NOMO-1 treated with DMSO at 0.1 percent for 48 hours (cell line): ENCODE measurements around the gene WLS.
"Not testable (repeated sequence)": the region's sequence is repeated elsewhere in the genome, so short reads cannot be mapped to it uniquely, and the experiment has no call there.

ENCODE experiments used
- DNase-seq: peaks from one replicate; lab custom pipeline; 2025; ENCODE audit not compliant: unreplicated experiment; lab: John Stamatoyannopoulos, UW

The WLS gene

DNA sequence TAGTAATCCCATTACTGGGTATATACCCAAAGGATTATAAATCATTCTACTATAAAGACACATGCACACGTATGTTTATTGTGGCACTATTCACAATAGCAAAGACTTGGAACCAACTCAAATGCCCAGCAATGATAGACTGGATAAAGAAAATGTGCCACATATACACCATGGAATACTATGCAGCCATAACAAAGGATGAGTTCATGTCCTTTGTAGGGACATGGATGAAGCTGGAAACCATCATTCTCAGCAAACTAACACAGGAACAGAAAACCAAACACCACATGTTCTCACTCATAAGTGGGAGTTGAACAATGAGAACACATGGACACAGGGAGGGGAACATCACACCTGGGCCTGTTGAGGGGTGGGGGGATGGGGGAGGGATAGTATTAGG, 60.5 kb downstream of the WLS start:
- not testable (repeated sequence) for DNase-seq

DNA sequence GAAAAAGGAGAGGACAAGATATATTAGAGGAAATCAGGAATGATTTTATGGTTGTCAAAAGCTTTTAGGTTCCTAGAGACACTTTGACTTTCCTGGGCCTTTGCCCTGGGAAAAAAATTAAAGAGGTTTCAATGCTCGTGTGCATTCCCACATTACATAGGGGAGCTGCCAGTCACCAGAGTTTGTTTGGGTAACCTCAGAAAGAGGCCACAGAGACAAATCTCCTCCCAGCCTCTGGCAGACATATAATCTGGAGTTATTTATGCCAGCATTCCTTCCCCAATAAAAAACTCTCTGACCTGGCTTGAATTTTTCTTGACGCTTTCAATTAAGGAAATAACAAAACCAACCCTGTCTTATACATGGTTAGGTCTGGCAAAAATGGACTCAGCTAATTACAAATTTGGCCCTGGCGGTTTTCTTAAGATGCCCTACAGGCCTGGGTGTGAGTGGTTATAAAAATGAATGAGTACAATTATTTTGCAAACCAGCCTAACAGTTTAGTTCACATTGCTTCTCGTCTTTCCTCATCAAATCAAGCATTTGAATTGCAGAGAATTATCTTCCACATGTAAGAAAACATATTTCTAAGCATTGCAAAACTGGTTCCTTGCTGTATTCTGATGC, 63.7 kb downstream of the WLS start:
- no peak for DNase-seq

DNA sequence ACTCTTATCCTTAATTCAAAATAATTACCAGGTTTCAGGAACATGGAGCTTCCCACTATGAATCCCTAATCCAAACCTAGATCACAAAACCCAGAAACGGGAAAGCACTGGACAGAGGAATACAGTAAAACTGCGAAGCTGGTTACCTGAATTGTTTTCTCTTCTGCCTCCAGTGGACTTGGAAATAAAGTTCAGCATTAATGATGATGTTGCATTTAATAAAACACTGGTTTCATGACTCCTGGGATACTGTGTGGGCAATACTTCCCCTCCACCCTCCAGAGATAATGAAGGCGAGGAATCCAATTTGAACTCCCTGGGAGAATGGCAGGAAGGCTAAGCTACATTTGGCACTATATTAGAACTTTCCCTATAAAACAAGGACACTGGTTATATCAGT, 65.1 kb downstream of the WLS start:
- DNase-seq: no peak

DNA sequence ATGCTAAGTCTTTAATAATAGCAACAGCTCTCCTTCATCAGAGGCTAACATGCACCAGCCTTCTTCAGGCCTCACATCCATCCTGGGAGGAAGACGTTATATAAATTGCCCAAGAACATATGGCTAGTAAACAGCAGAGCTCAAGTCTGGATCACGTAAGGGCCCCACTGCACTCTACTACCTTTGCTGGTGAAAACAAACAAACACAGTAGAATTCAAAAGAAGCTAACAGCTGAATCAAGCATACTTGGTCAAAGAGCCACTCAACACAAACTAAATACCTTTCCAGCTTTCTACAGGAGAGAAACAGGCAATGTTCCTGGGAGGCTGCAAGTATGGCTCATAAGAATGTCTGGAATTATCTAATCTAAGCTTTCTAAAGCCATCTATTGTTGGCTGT, 66.0 kb downstream of the WLS start:
- no peak for DNase-seq

DNA sequence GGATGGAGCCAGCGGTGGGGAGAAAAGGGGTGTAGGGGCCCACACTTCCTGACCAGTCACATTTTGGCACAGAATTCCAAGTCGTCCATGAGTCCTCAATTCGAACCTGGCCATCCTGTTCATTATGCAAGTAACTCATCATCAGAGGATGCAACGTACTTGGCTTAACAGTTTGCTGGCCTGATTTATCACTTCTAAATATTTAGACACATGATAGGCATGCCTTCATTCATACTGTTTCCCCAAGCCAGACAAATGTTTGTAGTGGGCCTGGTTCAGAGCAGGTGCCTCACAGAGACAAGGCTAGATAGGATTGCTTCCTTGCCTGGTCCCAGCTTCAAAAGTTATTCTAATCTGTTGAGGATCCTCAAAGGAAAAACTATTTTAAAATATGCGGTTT, 66.7 kb downstream of the WLS start:
- DNase-seq: no peak

DNA sequence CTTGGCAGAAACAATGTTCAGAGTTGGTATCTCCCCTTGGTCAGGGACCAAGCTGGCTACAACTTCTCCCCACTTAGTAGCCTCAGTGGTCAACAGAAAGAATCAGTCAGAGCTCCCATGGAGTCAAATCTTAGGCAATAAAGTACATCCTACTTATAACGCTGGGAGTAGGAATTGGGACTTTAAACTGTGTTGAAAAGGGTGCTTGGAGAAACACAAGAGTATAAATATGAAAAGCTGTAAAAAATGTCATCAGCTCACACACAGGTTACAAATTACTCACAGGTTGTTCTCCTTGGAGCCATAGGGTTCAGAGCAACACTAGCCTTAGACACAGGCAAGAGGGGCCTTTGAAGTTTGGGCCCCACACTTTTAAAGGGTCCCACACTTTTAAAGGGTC, 67.4 kb downstream of the WLS start:
- no peak for DNase-seq

DNA sequence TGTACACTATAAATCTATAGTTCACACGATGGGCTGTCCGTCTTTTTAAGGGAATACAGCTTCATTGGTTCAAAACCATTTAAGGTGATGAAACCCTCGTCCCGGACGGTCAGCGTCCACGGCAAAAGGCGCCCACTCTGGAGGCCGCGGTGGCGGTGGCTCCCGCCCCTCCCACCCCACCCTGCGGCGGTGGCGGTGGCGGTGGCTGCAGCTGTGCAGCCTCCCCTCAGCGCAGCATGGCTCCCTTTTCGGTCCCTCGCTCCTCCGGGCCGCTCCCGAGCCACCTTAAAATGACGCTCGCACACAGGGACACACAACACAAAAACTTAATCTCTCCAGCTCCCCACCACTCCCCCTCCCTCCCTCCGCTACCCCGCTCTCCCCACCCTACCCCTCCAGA, 69.1 kb downstream of the WLS start:
- no peak for DNase-seq

DNA sequence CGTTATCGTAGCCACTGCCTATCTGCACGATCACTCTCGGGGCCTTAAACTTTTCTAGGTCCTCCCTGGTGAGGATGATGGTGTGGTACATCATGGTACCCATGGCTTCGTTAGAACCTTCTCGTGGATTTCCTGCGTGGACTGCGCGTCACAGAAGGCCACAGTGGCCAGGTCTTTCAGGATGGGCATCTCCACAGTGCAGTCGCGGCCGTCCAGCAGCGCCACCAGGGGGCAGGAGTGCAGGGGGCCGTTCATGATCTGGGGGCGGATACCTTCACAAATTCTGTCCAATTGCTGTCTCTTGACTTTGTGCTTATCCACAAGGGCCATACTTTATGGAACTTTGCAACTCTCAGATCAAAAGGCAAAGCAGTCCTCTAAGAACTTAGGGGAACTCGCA, 69.6 kb downstream of the WLS start:
- DNase-seq: no peak

DNA sequence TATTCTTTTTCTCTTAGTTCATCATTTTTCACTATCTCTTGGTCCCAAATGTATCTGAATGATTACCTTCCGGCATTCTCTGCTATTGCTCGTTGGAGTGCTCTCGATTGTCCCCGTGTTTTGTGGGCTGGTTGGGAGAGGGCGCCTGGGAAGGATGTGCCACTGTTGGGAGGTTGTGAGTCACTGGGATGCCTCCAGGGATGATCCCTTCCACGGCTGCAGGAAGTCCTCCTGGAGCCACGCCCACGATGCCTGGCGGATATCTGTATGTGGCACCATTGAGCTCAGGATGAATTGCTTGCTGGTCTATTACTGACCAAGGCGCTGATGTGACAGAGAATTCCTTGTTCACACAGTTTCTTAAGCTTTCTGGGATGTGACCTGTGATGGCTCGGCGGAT, 70.7 kb downstream of the WLS start:
- not testable (repeated sequence) for DNase-seq

DNA sequence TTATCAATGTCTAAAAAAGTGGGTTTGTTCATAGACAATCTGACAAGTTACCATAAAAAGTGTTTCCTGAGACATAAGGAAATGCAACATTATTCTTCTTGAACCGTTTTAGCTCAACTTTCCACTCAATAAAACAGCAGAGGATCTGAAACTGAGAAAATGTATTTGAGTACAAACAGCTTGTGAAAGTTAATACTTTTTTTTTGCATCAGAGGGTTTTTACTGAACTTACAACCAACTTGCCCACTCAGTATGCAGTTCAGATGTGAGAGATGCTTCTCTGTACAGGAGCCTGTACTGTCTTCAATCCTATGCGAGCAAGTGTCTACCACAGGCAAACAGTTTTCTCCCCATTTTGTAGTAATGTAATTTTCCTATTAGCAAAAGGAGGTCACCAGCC, 71.4 kb downstream of the WLS start:
- not testable (repeated sequence) for DNase-seq

DNA sequence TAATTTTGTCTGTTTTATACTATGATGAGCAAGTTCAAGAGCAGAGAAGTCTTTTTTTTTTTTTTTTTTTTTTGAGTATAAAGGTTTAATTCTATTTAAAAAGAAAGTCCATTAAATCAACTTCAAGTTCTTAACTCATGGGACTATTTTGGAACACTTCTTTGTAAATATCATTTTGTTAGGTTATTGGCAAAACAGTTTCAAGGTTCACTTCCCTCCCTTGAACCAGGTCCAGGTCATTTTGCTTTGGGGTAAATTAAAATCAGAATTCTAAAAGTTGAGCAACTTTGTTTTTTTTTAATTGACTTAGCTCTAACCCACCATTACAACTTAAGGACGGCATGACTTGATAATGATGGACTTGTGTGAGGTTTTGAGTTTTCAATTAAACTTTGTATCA, 72.3 kb downstream of the WLS start:
- no peak for DNase-seq

DNA sequence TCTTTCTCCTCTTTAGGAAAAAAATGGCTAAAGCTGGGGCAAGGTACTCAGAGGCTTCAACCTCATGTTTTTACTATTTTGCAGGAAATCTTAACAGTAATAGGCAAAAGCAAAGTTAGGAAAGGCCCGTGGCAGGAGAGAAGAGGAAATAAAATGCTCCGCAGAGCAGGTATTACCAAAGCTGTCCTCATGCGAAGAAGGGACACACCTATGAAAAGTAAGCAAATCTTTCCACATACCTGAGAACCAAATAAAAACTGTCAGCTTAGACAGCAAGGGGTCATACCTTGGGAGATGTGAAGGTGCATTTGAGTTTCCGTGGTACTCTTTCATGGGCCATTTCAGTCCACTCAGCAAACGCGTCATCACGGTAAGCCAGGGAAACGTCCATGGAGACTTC, 73.5 kb downstream of the WLS start:
- DNase-seq: no peak

DNA sequence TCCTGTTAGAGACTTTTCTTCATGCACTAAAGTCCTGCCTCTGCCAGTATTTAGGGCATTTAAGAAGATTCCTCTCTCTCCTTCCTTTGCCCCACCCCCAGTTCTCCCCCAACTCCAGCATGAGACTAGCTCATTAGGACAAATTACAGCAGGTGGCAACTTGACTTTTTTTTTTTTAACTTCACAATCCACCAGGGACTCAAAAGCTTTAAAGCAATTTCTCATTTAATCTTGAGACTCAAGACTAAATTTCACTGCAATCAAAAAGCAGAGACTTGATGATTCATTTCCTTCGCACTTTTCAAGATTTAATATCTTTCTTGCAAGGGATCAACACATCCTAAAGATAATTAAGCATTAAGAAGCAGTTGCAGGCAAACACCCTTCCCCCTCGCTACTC, 74.9 kb downstream of the WLS start:
- no peak for DNase-seq

DNA sequence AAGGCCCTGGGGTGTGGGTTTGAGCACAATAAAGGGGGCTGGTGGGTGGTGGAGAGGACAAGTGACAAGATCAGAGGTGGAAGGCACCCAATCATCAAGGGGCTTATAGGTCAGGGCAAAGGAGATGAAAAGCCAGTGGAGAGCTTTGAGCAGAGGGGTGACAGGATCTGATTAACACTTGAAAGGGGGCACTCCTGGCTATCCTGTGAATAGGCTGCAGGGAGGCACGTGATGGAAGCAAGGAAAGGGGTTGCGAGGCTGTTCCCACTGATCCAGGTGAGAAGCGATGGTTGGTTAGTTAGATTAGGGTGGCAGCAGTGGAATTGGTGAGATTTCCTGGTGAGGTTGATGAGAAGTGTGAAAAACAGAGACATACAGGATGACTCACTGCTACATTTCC, 80.6 kb downstream of the WLS start:
- no peak for DNase-seq

DNA sequence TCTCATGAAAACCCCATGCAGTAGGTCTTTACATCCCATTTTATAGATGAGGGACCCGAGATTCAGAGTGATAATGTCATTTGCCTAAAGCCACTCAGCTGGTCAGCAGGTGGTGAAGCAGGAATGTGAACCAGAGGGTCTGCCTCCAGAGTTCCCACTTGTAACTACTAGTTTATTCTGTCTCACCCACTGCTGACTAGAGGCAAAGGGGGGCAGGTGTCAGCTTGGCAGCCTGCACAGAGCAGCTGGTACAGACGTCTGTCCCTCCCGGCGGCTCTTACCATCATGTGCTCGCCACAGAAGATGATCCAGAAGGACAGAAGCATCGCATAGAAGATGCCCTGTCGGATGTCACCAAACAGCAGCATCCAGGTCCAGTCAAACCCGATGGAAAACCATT, 82.4 kb downstream of the WLS start:
- no peak for DNase-seq

DNA sequence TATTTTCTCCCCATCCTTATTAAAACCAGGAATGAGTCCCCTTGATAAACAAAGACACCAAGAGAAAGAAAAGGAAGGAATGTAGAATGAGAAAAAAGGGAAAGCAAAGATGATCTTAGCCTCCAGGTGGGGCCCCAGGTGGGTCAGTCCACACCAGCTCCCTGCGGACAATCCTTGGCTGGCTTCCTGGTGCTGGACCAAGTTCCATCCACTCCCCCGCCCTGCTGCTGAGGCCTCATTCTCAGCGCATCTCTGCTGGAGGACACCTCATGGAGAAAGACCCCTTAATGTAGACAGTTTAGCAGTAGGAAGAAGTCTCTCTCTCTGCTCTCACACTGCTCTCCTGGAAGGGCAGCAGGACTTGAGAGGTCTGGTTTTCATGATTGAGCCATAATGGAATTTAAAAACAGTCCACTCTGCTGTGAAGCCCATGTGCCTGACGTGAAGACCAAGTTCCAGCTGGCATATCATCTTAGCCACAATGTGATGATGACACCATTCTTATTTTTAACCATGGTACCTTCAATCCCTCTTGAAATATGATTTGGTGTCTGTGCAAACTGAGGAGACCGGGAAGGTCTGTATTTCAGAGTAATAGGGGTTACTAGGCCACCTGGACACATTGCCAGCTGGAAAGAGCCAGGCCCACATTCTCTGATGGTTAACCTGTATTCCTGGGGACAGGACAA, 83.1 kb downstream of the WLS start:
- DNase-seq: no peak

DNA sequence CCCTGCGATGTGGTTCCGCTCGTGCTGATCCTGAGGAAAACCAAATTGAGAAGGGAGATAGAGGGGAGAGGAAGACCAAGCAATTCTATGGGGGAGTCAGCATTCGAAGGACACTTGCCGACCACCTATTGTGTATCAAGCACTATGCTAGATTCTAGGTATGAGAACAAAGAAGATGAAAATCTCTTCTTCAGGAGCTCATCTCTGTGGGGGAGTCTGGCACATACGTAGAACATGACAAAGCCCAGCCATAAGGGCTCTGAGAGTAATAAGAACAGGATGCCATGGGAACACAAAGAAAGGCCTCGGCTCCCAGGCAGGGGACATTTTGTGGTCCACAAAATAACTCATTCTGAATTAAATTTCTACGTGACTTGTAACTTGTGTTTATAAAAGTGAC, 83.7 kb downstream of the WLS start:
- DNase-seq: no peak

DNA sequence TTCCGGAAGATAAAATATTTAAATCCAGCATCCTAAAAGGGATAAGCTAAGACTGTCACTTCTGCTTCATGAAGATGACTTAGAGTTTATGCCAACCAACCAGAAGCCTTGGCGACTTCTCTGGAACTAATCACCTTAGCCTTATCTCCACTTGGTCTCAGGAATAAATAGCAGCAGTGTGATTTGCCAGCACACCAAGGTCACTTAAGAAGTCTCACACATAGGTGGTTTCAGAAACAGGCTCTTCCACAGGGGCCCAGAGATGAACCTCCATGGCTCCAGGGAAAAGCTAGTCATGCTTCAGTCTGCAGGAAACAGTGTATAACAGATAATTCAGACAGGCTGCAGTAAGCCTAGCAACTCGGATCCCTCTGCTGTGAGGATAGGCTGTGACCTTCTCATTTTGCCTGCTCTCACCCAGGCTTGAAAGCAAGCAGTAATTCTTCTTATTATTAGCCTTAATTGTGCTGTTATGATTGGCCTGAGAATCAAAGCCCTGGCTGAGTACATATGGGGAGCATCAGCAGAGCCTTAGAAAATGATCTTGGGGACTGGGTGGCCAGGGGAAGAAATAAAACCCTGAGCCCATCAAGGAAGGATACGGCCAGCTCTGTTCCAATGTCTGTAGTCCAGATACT, 84.7 kb downstream of the WLS start:
- DNase-seq: no peak

DNA sequence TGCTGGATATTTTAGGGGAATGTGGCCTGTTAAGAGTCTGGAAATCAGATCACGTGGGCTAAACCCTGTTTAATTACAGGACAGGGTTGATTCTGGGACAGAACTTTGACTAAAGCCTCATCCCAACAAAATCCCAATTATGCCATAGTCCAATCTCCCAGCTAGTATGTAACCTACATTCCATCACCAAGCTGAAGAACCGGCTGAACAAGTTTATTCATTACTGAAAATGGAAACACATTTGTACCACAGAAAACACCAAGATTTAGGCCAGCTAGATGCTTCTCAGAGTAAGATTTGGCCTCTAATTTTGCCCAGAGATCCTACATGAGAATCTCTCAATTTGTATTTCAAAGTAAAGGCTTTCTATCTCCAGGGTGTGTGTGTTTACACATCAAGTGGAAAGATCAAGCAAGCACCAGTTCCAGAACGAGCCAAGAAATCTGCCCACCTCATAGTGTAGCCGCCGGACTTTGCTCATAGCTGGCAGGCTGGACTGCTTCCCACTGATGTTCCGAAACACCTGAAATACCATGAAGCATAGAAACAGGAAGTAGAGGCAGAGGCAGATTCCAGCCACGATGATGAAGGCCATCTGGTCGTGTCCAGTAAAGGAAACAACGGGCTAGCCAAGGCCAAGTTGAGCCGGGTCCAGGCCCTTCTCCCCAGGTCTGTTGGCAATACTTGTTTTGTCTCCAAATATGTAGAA, 86.8 kb downstream of the WLS start:
- no peak for DNase-seq

DNA sequence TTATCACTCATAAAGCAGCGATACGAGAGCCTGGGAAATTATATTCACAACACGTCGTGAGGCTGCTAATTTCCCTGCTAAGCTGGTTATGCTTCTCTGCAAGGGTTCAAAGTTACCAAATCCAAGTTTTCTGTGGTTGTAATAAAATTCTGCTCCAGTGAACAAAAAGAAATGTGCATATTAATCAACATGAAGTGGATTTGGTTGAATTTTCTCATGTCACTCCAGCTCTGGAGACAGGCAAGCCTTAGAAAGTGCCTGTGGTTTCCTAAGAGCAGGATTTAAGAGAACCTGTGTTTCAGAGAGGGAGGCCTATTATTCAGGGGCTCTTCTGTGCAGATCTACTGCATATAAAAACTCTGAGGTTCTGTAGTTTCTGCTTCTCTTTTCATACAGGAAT, 87.5 kb downstream of the WLS start:
- no peak for DNase-seq

DNA sequence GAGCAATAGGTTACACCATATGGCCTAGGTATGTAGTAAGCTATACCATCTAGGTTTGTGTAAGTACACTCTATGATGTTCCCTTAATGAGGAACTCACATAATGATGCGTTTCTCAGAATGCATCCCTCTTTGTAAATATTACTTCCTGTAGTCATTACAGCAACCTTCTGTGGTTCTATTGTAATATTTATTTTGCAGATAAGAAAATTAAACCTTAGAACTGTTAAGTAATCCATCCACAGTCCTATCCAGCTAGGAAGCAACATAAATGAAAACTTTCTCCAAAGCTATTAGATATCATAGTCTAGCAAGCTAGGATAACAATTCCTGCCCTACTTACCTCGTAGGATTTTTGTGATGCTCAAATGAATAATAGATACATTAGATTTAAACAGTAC, 88.7 kb downstream of the WLS start:
- DNase-seq: no peak

DNA sequence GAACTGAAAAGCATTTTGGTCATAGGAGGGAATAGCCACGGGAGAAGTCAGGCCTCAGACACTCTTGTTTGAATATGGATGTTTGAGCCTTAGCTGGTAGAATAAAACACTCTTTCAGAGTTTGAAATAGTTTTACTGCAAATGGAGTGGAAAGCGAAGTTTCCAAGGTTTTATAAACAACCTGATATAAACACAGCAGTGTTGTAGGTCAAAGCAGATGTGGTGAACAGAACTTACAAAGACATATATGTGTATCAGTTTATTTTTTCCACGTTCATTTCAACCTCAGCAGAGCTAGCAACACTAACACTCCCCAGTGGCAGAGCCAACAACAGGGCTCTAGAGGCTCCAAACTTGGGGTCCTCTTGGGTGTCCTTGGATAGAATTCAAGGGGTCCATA, 89.9 kb downstream of the WLS start:
- no peak for DNase-seq
